Ishikawa (cell line): ENCODE results near the gene TSGA10IP.

Experiments
- FOXM1 ChIP-seq: IDR thresholded peaks from 2 replicates; pipeline ENCODE4 v1.6.1; 2012; ENCODE audit warnings: low read depth, borderline replicate concordance
- MAX ChIP-seq: IDR thresholded peaks from 2 replicates; pipeline ENCODE4 v1.6.1; 2012
- REST ChIP-seq: IDR thresholded peaks from 2 replicates; pipeline ENCODE4 v1.6.1; 2012; ENCODE audit warnings: low read depth, mild to moderate bottlenecking
- TAF1 ChIP-seq: IDR thresholded peaks from 2 replicates; pipeline ENCODE4 v1.6.1; 2012; ENCODE audit warnings: low read depth, mild to moderate bottlenecking
- TEAD4 ChIP-seq: IDR thresholded peaks from 2 replicates; pipeline ENCODE4 v1.6.1; 2012

GRCh38 chr11:65937766-65938165, 7.5 kb upstream of the TSGA10IP start:
- TF ChIP-seq FOXM1: no peak
- no peak for TF ChIP-seq TAF1
- no peak for TF ChIP-seq MAX
- no peak for TF ChIP-seq TEAD4
- TF ChIP-seq REST: no peak
